Ishikawa (cell line): ENCODE results near the gene FANCE.
A peak's percentile ranks its signal among the peaks of the same experiment; 100 is the strongest.

Experiments used
- CEBPB ChIP-seq: IDR thresholded peaks from 2 replicates; pipeline ENCODE4 v1.6.1; 2012
- CREB1 ChIP-seq: IDR thresholded peaks from 2 replicates; pipeline ENCODE4 v1.6.1; 2012; ENCODE audit warnings: low read depth
- EGR1 ChIP-seq: IDR thresholded peaks from 2 replicates; pipeline ENCODE4 v1.6.1; 2012
- EP300 ChIP-seq: IDR thresholded peaks from 2 replicates; pipeline ENCODE4 v1.6.1; 2012; ENCODE audit warnings: borderline replicate concordance
- FOXM1 ChIP-seq: IDR thresholded peaks from 2 replicates; pipeline ENCODE4 v1.6.1; 2012; ENCODE audit warnings: low read depth, borderline replicate concordance
- MAX ChIP-seq: IDR thresholded peaks from 2 replicates; pipeline ENCODE4 v1.6.1; 2012
- NFIC ChIP-seq: IDR thresholded peaks from 2 replicates; pipeline ENCODE4 v1.6.1; 2012
- RAD21 ChIP-seq: IDR thresholded peaks from 2 replicates; pipeline ENCODE4 v1.6.1; 2012; ENCODE audit warnings: low read depth
- TAF1 ChIP-seq: IDR thresholded peaks from 2 replicates; pipeline ENCODE4 v1.6.1; 2012; ENCODE audit warnings: low read depth, mild to moderate bottlenecking
- TCF12 ChIP-seq: IDR thresholded peaks from 2 replicates; pipeline ENCODE4 v1.6.1; 2012; ENCODE audit warnings: low read depth
- TEAD4 ChIP-seq: IDR thresholded peaks from 2 replicates; pipeline ENCODE4 v1.6.1; 2012
- USF1 ChIP-seq: IDR thresholded peaks from 2 replicates; pipeline ENCODE4 v1.6.1; 2012
- YY1 ChIP-seq: IDR thresholded peaks from 2 replicates; pipeline ENCODE4 v1.6.1; 2012; ENCODE audit warnings: low read depth
- ZBTB7A ChIP-seq: IDR thresholded peaks from 2 replicates; pipeline ENCODE4 v1.6.1; 2012; ENCODE audit warnings: low read depth
- TF ChIP-seq, protein P1 (sequence below): IDR thresholded peaks from 2 replicates; pipeline ENCODE4 v1.6.1; 2012; ENCODE audit warnings: low read depth, mild to moderate bottlenecking

The FANCE gene

GRCh38 chr6:35496841-35497570, 44.9 kb downstream of the FANCE start, which contains the start of gene TEAD3:
TEAD3 (minus strand) TSS chr6:35497079.
- no peak for TF ChIP-seq RAD21

- TF ChIP-seq, protein P1, sequence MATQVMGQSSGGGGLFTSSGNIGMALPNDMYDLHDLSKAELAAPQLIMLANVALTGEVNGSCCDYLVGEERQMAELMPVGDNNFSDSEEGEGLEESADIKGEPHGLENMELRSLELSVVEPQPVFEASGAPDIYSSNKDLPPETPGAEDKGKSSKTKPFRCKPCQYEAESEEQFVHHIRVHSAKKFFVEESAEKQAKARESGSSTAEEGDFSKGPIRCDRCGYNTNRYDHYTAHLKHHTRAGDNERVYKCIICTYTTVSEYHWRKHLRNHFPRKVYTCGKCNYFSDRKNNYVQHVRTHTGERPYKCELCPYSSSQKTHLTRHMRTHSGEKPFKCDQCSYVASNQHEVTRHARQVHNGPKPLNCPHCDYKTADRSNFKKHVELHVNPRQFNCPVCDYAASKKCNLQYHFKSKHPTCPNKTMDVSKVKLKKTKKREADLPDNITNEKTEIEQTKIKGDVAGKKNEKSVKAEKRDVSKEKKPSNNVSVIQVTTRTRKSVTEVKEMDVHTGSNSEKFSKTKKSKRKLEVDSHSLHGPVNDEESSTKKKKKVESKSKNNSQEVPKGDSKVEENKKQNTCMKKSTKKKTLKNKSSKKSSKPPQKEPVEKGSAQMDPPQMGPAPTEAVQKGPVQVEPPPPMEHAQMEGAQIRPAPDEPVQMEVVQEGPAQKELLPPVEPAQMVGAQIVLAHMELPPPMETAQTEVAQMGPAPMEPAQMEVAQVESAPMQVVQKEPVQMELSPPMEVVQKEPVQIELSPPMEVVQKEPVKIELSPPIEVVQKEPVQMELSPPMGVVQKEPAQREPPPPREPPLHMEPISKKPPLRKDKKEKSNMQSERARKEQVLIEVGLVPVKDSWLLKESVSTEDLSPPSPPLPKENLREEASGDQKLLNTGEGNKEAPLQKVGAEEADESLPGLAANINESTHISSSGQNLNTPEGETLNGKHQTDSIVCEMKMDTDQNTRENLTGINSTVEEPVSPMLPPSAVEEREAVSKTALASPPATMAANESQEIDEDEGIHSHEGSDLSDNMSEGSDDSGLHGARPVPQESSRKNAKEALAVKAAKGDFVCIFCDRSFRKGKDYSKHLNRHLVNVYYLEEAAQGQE = no peak
- no peak; the same call in 1 of the 2 replicates for TF ChIP-seq RAD21
- TF ChIP-seq ZBTB7A = peak; percentile 98
- no peak for TF ChIP-seq EP300
- TF ChIP-seq CREB1 = no peak
- TF ChIP-seq EGR1 = no peak
- TF ChIP-seq MAX = peak; percentile 98
- TF ChIP-seq NFIC = peak; percentile 18; the same call in 1 of the 2 replicates
- TF ChIP-seq CEBPB = no peak
- 0 out of 2 replicates have a peak, but pooled peaks have one; percentile 10 for TF ChIP-seq TEAD4
- 0 out of 2 replicates have a peak, but pooled peaks have one; percentile 44 for TF ChIP-seq TAF1
- TF ChIP-seq USF1 = peak; percentile 8; the same call in 1 of the 2 replicates
- no peak for TF ChIP-seq FOXM1
- no peak for TF ChIP-seq YY1
- TF ChIP-seq TCF12 = peak; percentile 52; the same call in 1 of the 2 replicates
Observed at GRCh38 chr6:35497571-35498421, 45.7 kb downstream of the FANCE start.

- TF ChIP-seq TCF12 (no peak), CREB1 (no peak), ZBTB7A (no peak), USF1 (no peak), NFIC (no peak), RAD21 (no peak), EP300 (no peak), EGR1 (no peak), FOXM1 (no peak), TEAD4 (no peak), CEBPB (no peak), MAX (no peak)
Observed at GRCh38 chr6:35498422-35499067, 46.4 kb downstream of the FANCE start.

DNA sequence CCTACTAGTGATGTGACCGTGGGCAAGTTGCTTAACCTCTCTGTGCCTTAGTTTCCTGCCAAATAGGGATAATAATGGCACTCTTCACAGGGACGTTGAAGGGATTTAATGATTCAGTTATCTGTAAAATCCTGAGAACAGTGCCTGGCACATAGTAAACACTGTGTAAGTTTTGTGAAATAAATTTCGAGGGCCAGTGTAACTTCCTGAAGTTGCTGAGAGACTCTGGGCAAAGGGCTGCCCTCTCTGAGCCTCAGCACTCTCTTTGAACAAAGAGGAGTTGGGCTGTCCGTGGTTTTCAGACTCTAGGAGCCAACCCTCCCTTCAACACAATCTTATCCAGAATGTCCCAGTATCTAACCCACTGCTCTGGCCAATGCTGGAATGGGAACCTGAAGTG, 47.2 kb downstream of the FANCE start:
- TF ChIP-seq ZBTB7A = no peak
- no peak for TF ChIP-seq FOXM1
- TF ChIP-seq TAF1 = no peak
- no peak for TF ChIP-seq YY1
- TF ChIP-seq EGR1 = no peak
- TF ChIP-seq EP300 = no peak
- no peak for TF ChIP-seq NFIC
- no peak for TF ChIP-seq TCF12
- TF ChIP-seq CREB1 = no peak
- no peak for TF ChIP-seq RAD21
- TF ChIP-seq, protein P1 = no peak
- no peak for TF ChIP-seq MAX

GRCh38 chr6:35500782-35501181, 48.6 kb downstream of the FANCE start:
- TF ChIP-seq FOXM1 = no peak
- TF ChIP-seq CREB1 = no peak
- no peak for TF ChIP-seq NFIC
- no peak for TF ChIP-seq YY1
- no peak for TF ChIP-seq TEAD4
- no peak for TF ChIP-seq MAX
- TF ChIP-seq USF1 = no peak
- no peak for TF ChIP-seq ZBTB7A
- TF ChIP-seq EP300 = no peak
- TF ChIP-seq, protein P1 = no peak
- no peak for TF ChIP-seq EGR1
- no peak for TF ChIP-seq TCF12
- no peak for TF ChIP-seq RAD21
- no peak for TF ChIP-seq TAF1
- no peak for TF ChIP-seq CEBPB
